Measurements from ENCODE around the gene SERPINC1. TPM values are rescaled to one million over a fixed set of nuclear protein-coding genes. Genes with fewer than 3 reads are reported as not detected.

SERPINC1 gene
- total and polyA plus RNA-seq, 2 of the 8 experiments (the other 6 are each of a cell fraction or from before 2014, with no cell fraction given), result 0.08 TPM; not detected in 1

- WGBS, 2 experiments (ENCODE audit: extremely low coverage in 1 of 2, insufficient coverage in 1 of 2, insufficient read length in 1 of 2, insufficient replicate concordance in 2 of 2, low coverage in 1 of 2, low lambda C conversion rate in 2 of 2, missing lambda C conversion rate in 1 of 2), result 97% methylated on average over 4 of the region's 4 CpGs; no CpG with 5 or more reads in 1 of the 2 experiments
- Histone ChIP-seq H3K23me2 (ENCODE audit: low read depth, low read length) (no peaks in the 10 kb centered on the region), H3K23ac (ENCODE audit: insufficient read length) (no peak overlapping the region), H4K91ac (replicated peaks; ENCODE audit: insufficient read length, low read length) (no peak overlapping the region), H3K14ac (ENCODE audit: insufficient read length) (no peak overlapping the region), H3K27me3 (replicated peaks in 1 of 4; ENCODE audit: control insufficient read depth in 3 of 4, extremely low read depth in 1 of 4, insufficient read depth in 3 of 4, low read length in 3 of 4) (no peaks in the 10 kb centered on the region), H2AFZ (ENCODE audit: low read length) (no peak overlapping the region), H3K9ac (replicated peaks in 1 of 4; ENCODE audit: extremely low read depth in 1 of 4, low read depth in 3 of 4, low read length in 3 of 4) (no peak overlapping the region), H2AK5ac (ENCODE audit: low read depth, low read length) (no peak overlapping the region), H3K4me2 (ENCODE audit: insufficient read depth in 1 of 2, low read depth in 2 of 2, low read length in 2 of 2) (no peak overlapping the region), H4K5ac (ENCODE audit: insufficient read length, low read depth, low read length) (no peak overlapping the region), H2BK20ac (ENCODE audit: low read length) (no peak overlapping the region), H4K20me1 (replicated peaks in 1 of 2; ENCODE audit: control insufficient read depth in 1 of 2, insufficient read depth in 2 of 2, low read length in 2 of 2) (no peaks in the 10 kb centered on the region), H3K4me1 (replicated peaks in 1 of 4; ENCODE audit: control insufficient read depth in 3 of 4, insufficient read depth in 4 of 4, low read length in 3 of 4) (no peaks in the 10 kb centered on the region; a peak in 1 of 7 replicates), H3K36me3 (ENCODE audit: control insufficient read depth in 2 of 4, insufficient read depth in 4 of 4, low read length in 3 of 4) (no peaks in the 10 kb centered on the region), H2BK5ac (ENCODE audit: low read depth, low read length) (no peak overlapping the region), H3K79me2 (ENCODE audit: control insufficient read depth in 1 of 2, insufficient read depth in 2 of 2, low read length in 2 of 2) (no peaks in the 10 kb centered on the region), H3K4me3 (ENCODE audit: extremely low read depth in 1 of 4, insufficient read depth in 2 of 4, low read depth in 3 of 4, low read length in 4 of 4) (no peak overlapping the region), H3K56ac (replicated peaks; ENCODE audit: insufficient read length, low read depth, low read length) (no peak overlapping the region), H3K9me3 (ENCODE audit: insufficient read depth in 2 of 2, low read depth in 1 of 2, low read length in 1 of 2) (no peaks in the 10 kb centered on the region), H3K79me1 (ENCODE audit: low read depth, low read length) (no peaks in the 10 kb centered on the region), H2BK120ac (replicated peaks; ENCODE audit: low read depth, low read length) (no peak overlapping the region), H3K18ac (ENCODE audit: extremely low read depth, low read length) (no peak overlapping the region), H2BK12ac (ENCODE audit: low read depth, low read length) (no peak overlapping the region), H3K27ac (ENCODE audit: low read depth, low read length) (no peak overlapping the region), H4K8ac (ENCODE audit: extremely low read depth, insufficient read depth, low read length) (no peak overlapping the region; the same call in 1 of the 2 replicates), H3K4ac (replicated peaks; ENCODE audit: insufficient read length, low read depth, low read length) (no peak overlapping the region), H2BK15ac (ENCODE audit: low read length) (no peak overlapping the region)
- no peak for DNase-seq (ENCODE audit: low read depth in 1 of 2, low spot score in 2 of 2)
- ChIA-PET POLR2A (ENCODE audit: partially characterized antibody) (interaction anchor here (1.1 to 2.5 kb wide), 3 partner anchors 18 to 52 kb away, joined by 3 to 14 read pairs (median 4); partner anchors contain the start of genes GAS5 and ZBTB37), CTCF (ENCODE audit: partially characterized antibody) (interaction anchor here (1.3 to 2.0 kb wide), 2 partner anchors 20 to 198 kb away, joined by 3 to 4 read pairs; no protein-coding TSS in a partner anchor)
- FAIRE-seq, result no peak
These were observed 460 bp downstream of the SERPINC1 start for GRCh38 chr1:173916667-173917066.

Measured in H1 (cell line).